Ovary (tissue), 3 donors: ENCODE data around the gene KCTD13.

Source experiments
- CTCF ChIP-seq, 3 donors: fragments of 450-650 bp in 2 of 3; fragments of 200-600 bp in 1 of 3; IDR thresholded peaks; one replicate each; pipeline versions ENCODE4 v1.5.1 to v1.8.0; 2016 to 2022; ENCODE audit warnings: antibody characterized with exemption in 3 of 3, mild to moderate bottlenecking in 1 of 3
- EP300 ChIP-seq: sonication (generic); formaldehyde crosslinking; IDR thresholded peaks from one replicate; pipeline ENCODE4 v1.6.1; 2017; ENCODE audit warnings: antibody characterized with exemption
- POLR2A ChIP-seq: fragments of 450-650 bp; IDR thresholded peaks from one replicate; pipeline ENCODE4 v1.6.1; 2017; ENCODE audit warnings: antibody characterized with exemption, mild to moderate bottlenecking, moderate library complexity
- donor health status: DM: no; HTN: no; CAD: no.

- no peak for TF ChIP-seq POLR2A
- no peak for TF ChIP-seq CTCF (IDR thresholded peaks at IDR 0.05)
- TF ChIP-seq EP300 = no peak
Measured at GRCh38 chr16:29898804-29899515, 27.1 kb downstream of the KCTD13 start.
